Activated CD8-positive, alpha-beta memory T cell treated with anti-CD3 and anti-CD28 coated beads for 36 hours (primary cell): ENCODE measurements around the gene SEMA3B. TPM values are rescaled to one million over a fixed set of nuclear protein-coding genes. Genes with fewer than 3 reads are reported as not detected.

Experiments used
- CTCF ChIA-PET: fragments of 350-600 bp; sonication (Branson Sonifier 250); formaldehyde crosslinking; loops from one replicate; lab custom pipeline; 2021; ENCODE audit warnings: antibody characterized with exemption; lab: Charles Lee
- POLR2A ChIA-PET: fragments of 350-600 bp; sonication (Branson Sonifier 250); formaldehyde crosslinking; loops from one replicate; lab custom pipeline; 2021; ENCODE audit warnings: antibody characterized with exemption; lab: Charles Lee
- total RNA-seq, 2 experiments: library from RNA; stranded (reverse); gene quantifications; one replicate each; pipeline ENCODE4 v1.2.3, GENCODE V29; 2021

SEMA3B gene
- total RNA-seq, 2 experiments from 2014 or later = 0.40 to 0.46 TPM

DNA sequence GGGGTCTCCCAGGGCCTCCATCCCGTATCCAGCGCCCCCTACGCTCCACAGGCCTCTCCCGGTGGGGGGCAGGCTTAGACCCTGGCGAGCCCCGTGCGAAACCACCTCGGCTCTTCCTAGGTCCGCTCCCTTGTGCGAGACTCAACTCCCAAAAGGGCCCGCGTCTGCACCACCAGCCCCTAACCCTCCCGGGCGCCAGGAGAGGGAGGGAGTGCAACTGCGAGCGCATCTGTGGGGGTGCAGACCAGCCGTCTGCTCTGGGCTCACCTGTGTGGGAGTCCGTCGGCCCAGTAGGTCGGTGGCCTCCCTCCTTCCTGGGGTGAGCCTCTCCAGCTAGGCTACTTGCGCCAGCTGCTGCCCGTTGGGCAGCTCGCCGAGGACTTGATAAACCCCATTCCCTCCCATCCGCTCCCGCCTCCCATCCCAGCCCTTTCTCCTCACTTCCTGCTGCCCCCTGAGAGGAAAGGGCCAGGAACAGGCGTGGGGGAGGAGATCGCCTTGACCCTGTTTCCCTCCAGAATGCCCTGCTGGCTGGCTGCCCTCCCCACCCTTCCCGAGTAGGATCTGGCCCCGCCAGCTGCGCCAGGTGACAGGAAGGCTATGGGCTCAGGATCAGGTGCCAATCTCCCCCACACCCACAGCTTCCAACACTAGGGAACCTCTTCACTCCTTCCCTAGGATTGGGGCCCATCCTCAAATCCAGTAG, 53.6 kb downstream of the SEMA3B start, which contains the start of gene HYAL2:
HYAL2 (minus strand) TSS at position 360 of the 706 bp plus-strand sequence. CDS start 2,256 bp downstream, outside the sequence.
- ChIA-PET CTCF (interaction anchor here (0.6 to 2.7 kb wide), 10 partner anchors 11 to 96 kb away, joined by 3 to 9 read pairs (median 4); no protein-coding TSS in a partner anchor), POLR2A (interaction anchor here (2.8 kb wide), 1 partner anchor 23 kb away, joined by 6 read pairs; the partner anchor contains the start of genes HYAL3 and NAA80)

DNA sequence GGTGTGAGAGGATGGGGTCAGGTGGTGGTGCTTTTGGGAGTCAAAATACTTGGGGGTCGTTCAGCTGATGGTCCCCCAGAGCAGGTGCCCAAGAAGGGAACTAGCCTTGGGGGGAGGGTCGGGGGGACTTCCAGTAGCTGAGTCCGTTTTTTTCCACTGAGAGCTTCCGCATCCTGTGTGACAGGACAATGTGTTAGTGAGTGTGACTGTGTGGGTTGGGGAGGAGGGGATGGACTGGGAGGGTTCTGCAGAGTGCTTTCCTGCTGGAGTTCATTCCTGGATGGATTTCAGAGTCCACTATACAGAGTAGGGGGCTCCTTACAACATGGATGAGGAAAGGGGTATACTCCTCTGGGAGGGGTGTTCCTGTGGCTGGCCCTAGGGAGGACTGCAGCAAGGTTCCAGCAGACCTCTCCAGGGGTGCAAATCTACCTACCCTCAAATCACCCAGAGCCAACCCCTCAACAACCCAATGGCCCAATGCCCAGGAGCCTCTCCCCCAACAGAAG, 54.2 kb downstream of the SEMA3B start:
- CTCF ChIA-PET = interaction anchor here (1.2 to 2.7 kb wide), 3 partner anchors 8 to 96 kb away, joined by 4 to 9 read pairs (median 5); no protein-coding TSS in a partner anchor
- POLR2A ChIA-PET = interaction anchor here (2.8 kb wide), 1 partner anchor 24 kb away, joined by 6 read pairs; the partner anchor contains the start of genes HYAL3 and NAA80

DNA sequence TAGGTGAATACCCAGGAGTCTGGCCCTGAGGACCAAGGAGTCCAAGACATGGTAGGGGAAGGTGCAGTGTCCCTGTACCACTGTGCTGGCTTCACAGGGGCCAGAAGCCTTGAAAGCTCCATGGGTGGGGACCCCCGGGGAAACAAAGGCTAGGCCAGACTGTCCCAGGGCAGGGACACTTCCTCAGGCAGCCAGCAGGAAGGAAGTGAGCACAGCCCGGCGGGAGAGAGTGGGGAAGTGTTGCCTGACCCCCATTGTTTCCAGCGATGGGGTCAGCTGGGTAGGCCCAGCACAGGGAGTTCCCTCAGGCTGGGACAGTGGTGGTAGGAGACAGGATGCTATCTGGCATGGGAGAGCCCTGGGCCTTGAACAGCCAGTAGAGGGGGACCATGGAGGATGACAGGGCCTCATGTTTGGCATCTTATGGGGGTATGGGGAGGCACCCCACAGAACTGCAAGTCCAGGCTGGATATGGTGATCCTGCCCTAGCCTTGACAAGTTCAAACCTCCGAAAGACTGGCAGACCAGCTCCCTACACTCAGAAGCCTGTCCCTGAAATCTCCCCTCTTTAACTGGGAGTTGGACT, 54.8 kb downstream of the SEMA3B start:
- ChIA-PET POLR2A (interaction anchor here (0.5 to 1.2 kb wide), 3 partner anchors 8 to 24 kb away, joined by 3 to 5 read pairs (median 4); partner anchors contain the start of genes HYAL3 and NAA80), CTCF (interaction anchor here (0.9 to 2.7 kb wide), 11 partner anchors 9 to 131 kb away, joined by 3 to 11 read pairs (median 4); partner anchors contain the start of genes HYAL1, HYAL3 and NAA80)

DNA sequence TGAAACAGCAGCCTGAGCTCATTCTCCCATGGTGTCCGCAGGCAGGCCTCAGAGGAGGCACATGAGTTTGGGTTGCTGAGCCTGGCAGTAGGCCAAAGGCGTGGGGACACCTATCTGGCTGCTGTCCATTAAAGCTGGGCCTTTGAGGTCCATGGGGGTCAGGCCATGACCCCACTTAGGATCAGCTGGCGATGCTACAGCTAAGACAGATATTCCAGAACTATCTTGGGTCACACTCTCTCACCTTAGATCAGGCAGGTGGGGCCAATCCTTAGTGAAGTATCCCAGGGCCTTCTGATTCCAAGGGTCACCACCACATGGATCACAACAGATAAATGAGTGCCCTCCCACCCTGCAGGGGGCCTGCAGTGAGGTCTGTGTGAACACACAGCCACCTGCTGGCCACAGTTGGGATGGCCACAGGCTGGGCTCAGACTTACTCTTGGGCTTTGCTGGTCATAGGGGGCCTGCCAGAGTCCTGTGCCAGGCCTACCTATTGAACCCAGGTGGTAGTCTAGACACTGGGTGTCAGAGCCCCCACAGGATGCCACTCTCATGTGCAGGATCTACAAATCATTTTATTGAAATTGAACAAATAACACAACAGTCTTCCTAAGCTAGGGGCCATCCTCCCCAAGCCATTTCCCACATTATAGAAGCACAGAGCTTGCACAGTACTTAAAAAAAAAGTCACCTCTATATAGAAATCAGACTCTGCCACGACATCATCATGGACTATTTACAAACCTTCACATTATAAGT, 55.6 kb downstream of the SEMA3B start:
- ChIA-PET CTCF (interaction anchor here (0.6 to 2.7 kb wide), 13 partner anchors 9 to 488 kb away, joined by 3 to 11 read pairs (median 4); partner anchors contain the start of genes HYAL1, HYAL3 and NAA80), POLR2A (interaction anchor here (0.5 to 1.2 kb wide), 5 partner anchors 9 to 338 kb away, joined by 3 to 5 read pairs (median 4); partner anchors contain the start of genes HYAL3 and NAA80)

DNA sequence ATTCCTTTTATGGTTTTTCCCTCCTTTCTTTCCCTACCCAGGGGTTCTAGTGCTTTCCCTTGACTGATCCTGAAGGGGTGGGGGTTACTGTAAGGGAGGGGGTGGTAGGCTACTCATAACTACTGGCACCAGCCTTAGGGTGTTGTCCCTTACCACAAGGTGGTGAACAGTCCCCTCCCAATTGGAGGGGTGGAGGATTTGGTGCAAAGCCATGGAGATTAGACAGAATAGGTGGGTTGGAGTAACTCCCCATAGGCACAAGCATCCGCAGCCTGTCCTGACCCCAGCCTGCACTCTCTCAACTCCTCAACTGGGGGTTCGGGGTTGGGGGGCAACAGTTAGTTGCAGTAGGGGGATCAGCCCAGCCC, 56.1 kb downstream of the SEMA3B start:
- ChIA-PET CTCF (interaction anchor here (0.6 to 2.7 kb wide), 10 partner anchors 8 to 489 kb away, joined by 3 to 11 read pairs (median 4); partner anchors contain the start of genes HYAL1, HYAL3 and NAA80), POLR2A (interaction anchor here (0.6 to 0.7 kb wide), 2 partner anchors 27 to 337 kb away, joined by 4 read pairs; no protein-coding TSS in a partner anchor)

DNA sequence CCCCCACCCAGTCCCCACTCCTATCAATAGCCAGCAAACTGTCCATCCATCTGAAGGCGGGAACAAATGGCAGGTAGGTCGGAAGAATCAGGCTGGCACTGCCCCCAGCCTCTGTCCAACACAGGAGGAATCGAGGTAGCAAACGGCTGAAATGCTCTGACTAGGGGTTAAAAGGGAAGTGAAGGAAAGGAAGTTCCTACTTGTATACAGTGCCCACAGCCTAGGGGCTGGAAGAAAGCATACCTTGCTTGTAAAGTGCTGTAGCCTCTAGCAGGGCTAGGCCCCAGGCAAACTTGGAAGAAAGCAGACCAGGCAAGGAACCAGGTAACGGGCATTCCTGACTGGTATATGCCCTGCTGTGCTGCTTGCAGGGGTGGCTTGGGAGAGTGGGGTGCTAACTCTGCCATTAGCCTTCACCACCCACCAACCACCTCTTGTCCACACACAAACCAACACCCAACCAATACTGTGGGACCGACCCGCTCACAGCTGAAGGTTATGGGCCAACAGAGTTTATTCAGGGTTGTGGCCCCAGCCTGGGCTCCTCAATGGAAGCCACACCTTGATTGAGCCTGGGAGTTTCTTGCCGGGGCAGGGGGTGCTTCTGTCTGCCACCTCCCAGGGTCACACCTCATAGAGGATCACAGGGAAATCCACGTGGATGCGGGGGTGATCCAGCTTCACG, 56.7 kb downstream of the SEMA3B start:
- POLR2A ChIA-PET = no interaction called here

DNA sequence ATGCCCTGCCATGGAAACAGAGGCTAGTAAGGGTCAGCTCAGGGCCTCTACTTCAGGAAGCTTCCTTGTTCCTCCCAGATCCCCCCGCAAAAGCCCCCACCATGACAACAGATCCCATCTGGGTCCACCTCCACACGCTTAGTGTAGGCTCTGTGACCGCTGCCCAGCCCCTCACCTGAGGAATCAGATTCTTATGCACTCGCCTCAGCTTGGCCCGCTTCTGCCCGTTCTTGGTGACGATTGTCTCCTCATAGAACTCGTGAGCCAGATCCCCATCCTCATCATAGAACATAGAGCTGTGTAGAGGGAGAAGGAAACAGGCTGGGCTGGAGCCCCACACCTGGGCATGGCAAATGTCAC, 57.2 kb downstream of the SEMA3B start:
- ChIA-PET CTCF (no interaction called here), POLR2A (no interaction called here)

More for the DNA sequence above, 56.7 kb downstream of the SEMA3B start:
- CTCF ChIA-PET = interaction anchor here (0.6 kb wide), 1 partner anchor 489 kb away, joined by 5 read pairs; no protein-coding TSS in a partner anchor

DNA sequence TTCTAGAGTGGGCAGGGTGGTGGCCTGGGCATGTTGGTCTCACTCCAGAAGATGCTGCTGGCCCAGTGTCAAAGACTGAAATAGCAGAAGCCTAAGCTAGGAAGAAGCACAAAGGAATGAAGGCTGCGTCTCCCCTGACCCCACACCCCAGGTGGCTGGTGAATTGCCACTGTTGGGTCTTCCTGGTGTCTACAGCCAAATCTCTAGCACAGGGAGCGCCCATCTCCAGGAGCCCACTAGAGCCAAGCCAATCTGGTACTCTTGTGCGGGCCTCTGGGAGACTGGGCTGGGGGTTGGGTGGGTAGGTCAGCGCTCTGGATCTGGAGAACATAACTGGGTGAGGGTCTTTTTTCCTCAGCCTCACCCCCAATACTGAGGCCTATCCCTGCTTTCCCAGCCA, 58.2 kb downstream of the SEMA3B start:
- ChIA-PET POLR2A (interaction anchor here (1.2 to 2.6 kb wide), 4 partner anchors 10 to 28 kb away, joined by 6 to 28 read pairs (median 10); partner anchors contain the start of genes CYB561D2, HYAL3, NAA80 and NPRL2), CTCF (interaction anchor here (0.6 to 1.7 kb wide), 9 partner anchors 10 to 99 kb away, joined by 3 to 7 read pairs (median 3); partner anchors contain the start of genes IFRD2 and RASSF1)

Other genes starting within 250 kb of the SEMA3B start
- gene RBM5, start 180.2 kb upstream of the SEMA3B start, total RNA-seq = 100 to 1,000 TPM; 101 to 108 TPM
- gene SEMA3F, start 113.8 kb upstream of the SEMA3B start, total RNA-seq = under 1 TPM; 0.10 to 0.36 TPM
- gene GNAT1, start 77.5 kb upstream of the SEMA3B start, total RNA-seq = not detected
- under 1 TPM in 1 of 2 experiments, not detected in 1; 0.29 TPM for gene SLC38A3, start 63.9 kb upstream of the SEMA3B start, total RNA-seq
- gene GNAI2, start 32.9 kb upstream of the SEMA3B start, total RNA-seq = 100 to 1,000 TPM; 239 to 242 TPM
- gene LSMEM2, start 9.9 kb downstream of the SEMA3B start, total RNA-seq = not detected
- gene IFRD2, start 23.3 kb downstream of the SEMA3B start, total RNA-seq = 100 to 1,000 TPM; 197 to 200 TPM
- 1 to 10 TPM; 8.5 to 9.4 TPM for gene HYAL3, start 30.3 kb downstream of the SEMA3B start, total RNA-seq
- 10 to 100 TPM; 17.3 to 17.5 TPM for gene NAA80, start 30.3 kb downstream of the SEMA3B start, total RNA-seq
- under 1 TPM in 1 of 2 experiments, not detected in 1; 0.36 TPM for gene HYAL1, start 34.4 kb downstream of the SEMA3B start, total RNA-seq
- gene HYAL2, start 53.6 kb downstream of the SEMA3B start, total RNA-seq = 10 to 100 TPM; 11.7 to 11.9 TPM
- 10 to 100 TPM; 33.6 TPM for gene TUSC2, start 59.1 kb downstream of the SEMA3B start, total RNA-seq
- 10 to 100 TPM; 68.2 to 72.5 TPM for gene RASSF1, start 71.7 kb downstream of the SEMA3B start, total RNA-seq
- 1 to 10 TPM; 1.6 TPM for gene ZMYND10, start 76.6 kb downstream of the SEMA3B start, total RNA-seq
- 10 to 100 TPM; 39.5 to 46.6 TPM for gene NPRL2, start 81.6 kb downstream of the SEMA3B start, total RNA-seq
- 10 to 100 TPM; 25.8 to 28.2 TPM for gene CYB561D2, start 81.7 kb downstream of the SEMA3B start, total RNA-seq
- 10 to 100 TPM; 25.2 to 26.3 TPM for gene TMEM115, start 90.4 kb downstream of the SEMA3B start, total RNA-seq
- under 1 TPM; 0.55 to 0.67 TPM for gene CACNA2D2, start 234.5 kb downstream of the SEMA3B start, total RNA-seq